HG03108 (cell line): ENCODE measurements around the gene CYP46A1.

Experiments
- ATAC-seq: cut with Tn5 transposase; IDR thresholded peaks from one replicate; pipeline ENCODE4 v1.9.1; 2021; ENCODE audit warnings: moderate library complexity; ENCODE audit not compliant: unreplicated experiment

Gene CYP46A1

GRCh38 chr14:99774556-99775307 lies 90.6 kb downstream of the CYP46A1 start:
- ATAC-seq, result no peak

GRCh38 chr14:99775351-99775750 lies 91.3 kb downstream of the CYP46A1 start:
- no peak for ATAC-seq
